Right lobe of liver (tissue), 4 donors: Measurements from ENCODE around the gene HPGD.

Experiments used
- CTCF ChIP-seq, 4 donors: fragments of 200-600 bp in 3 of 4; fragments of 450-650 bp in 1 of 4; IDR thresholded peaks; one replicate each; pipeline versions ENCODE4 v1.5.1 to v1.8.0; 2016 to 2022; ENCODE audit warnings: antibody characterized with exemption in 4 of 4, mild to moderate bottlenecking in 2 of 4
- POLR2A ChIP-seq: fragments of 450-650 bp; IDR thresholded peaks from one replicate; pipeline ENCODE4 v1.6.1; 2017; ENCODE audit warnings: antibody characterized with exemption, mild to moderate bottlenecking
- donor health status: DM: no; HTN: no; CAD: no.
- donor health status: DM: no; HTN: no; CAD: no.
- donor health status: DM: no; HTN: yes; CAD: no.

- TF ChIP-seq POLR2A (no peak), CTCF (IDR thresholded peaks at IDR 0.05) (no peak)
Measured at GRCh38 chr4:174539571-174539970, 17.3 kb upstream of the HPGD start.
